HT-29 (cell line): ENCODE results near the gene C10orf90. TPM values are rescaled to one million over a fixed set of nuclear protein-coding genes. Genes with fewer than 3 reads are reported as not detected.
A peak's percentile ranks its signal among the peaks of the same experiment; 100 is the strongest.
"Not testable (repeated sequence)": the region's sequence is repeated elsewhere in the genome, so short reads cannot be mapped to it uniquely, and the experiment has no call there.

ENCODE experiments used
- DNase-seq: peaks from one replicate; pipeline ENCODE4 v3.0.0-alpha.2; 2015; ENCODE audit warnings: low spot score
- total RNA-seq: library from RNA; depleted of rRNA; stranded (reverse); fragments of >200 nt; shearing (Covaris generic); gene quantifications from 2 replicates; pipeline ENCODE4 v1.2.3, GENCODE V29; 2014

C10orf90 gene
- total RNA-seq, 1 experiment from 2014 or later = not detected

DNA sequence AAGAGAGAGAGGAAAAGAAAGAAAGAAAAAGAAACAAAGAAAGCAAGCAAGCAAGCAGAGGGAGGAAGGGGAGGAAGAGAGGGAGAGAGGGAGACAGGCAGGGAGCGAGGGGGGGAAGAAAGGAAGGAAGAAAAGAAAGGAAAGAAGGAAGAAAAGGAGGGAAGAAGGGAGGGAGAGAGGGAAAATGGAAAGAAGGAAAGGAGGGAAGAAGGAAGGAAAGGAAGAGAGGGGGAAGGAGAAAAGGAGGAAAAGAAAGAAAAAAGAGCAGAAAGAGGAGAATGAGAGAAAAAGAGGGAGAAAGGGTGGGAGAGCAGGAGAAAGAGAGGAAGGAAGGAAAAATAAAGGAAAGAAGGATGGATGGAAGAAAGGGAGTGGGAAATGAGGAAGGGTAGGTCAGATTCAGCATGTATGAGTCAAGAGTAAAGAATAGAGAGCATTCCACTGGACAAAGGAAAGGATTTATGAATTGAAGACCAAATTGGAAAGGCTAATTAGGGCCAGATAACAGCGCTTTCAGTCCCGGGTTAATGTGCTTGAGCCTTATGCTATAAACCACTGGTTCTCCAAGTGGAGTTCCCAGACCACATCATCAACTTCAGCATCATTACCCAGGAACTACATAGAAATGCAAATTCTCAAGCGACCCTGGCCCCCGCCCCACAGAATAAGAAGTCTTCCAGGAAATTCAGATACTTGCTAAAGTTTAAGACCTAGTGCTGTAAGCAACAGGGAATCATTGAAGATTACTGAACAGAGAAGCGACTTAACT, 85.1 kb downstream of the C10orf90 start:
- DNase-seq = no peak

DNA sequence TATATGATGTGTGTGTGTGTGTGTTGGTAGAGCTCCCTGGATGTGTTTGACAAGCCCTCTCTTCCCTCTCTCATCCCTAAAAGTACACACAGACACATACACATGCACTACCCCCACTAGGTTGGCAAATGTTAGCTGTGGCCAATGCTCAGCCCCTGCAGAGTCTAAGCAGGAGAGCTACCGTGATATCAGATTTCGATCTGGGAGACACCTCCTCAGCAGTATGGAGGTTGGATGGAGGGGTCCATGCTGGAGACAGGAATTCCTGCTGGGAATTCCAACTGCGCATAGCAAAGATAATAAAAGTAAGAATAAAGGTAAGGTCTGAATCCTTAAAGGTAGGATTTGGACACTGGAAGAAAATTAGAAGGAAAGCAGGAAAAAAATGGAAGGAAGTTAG, 85.7 kb downstream of the C10orf90 start:
- DNase-seq = no peak

DNA sequence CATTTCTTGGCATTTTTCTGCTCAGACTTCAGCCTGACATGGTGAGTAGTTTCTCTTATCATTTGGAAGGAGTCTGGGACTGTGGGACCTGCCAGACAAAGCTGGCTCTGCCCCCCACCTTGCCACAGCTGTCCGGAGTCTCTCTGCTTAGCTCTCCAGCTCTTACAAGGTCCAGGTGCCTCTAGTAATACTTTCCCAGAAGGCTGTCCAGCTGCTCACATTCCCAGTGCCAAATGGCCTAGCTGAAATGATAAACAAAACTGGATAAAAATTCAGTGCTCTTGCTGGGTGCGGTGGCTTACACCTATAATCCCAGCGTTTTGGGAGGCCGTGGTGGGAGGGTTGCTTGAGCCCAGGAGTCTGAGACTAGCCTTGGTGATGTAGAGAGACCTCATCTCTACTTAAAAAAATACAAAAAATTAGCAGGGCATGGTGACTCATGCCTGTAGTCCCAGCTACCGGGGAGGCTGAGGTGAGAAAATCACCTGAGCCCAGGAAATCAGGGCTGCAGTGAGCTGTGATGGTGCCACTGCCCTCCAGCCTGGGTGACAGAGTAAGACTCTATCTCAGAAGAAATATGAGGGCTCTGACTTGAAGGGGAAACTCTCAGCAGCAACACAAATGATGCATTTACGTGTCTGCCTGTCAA, 86.8 kb downstream of the C10orf90 start:
- no peak for DNase-seq

DNA sequence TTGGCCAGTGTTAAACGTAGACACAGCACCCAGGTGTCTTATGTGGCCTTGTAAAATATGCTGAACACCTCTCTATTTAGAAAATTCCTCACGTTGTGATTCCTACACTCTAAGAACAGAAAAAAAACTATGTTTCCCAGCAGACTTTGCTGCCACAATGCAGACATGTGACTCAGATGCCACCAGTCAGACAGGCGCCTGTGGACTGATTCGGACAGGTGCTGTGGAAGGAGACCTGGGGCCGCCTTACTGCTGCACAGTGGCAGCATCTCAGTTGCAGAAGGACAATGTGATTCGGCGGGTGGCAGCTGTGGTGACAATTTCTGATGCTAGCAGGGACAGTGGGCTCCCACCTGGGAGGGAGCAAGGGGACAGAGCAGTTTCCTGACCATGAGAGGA, 88.8 kb downstream of the C10orf90 start:
- no peak for DNase-seq

DNA sequence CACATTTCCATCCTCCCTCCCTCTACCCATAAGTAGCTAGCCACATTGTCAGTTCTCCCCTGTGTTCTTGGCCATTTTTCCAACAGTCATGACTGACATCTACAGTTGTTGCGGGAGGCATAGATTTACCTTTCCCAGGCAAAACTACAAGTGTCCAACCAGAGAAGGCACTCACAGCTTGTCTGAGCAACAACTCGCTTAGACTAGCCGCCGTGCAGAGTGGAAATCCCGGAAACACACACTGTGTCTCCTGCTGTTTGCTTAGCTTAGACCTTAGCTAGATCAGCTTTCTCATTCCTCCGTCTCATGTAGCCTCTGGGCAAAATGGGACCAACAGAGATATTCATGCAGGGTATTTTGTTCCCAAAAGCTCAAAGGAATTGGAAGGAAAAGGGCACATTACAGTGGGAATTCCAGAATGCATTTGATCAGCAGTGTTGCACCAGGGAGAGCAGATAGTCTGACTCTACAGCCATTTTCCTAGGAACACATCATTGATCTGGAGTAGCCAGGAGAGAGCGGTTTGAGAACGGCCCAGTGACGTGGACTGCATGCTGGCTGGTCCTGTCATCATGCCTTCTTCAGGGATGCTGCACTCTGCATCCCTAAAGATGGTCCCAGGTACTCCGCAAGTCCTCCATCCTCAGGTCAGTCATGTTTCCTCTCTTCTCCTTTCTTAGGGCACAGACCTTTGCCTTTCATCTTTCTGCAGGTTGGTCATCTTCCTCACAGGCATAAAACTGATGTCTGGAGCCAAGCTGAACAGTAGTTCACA, 89.4 kb downstream of the C10orf90 start:
- DNase-seq = no peak

DNA sequence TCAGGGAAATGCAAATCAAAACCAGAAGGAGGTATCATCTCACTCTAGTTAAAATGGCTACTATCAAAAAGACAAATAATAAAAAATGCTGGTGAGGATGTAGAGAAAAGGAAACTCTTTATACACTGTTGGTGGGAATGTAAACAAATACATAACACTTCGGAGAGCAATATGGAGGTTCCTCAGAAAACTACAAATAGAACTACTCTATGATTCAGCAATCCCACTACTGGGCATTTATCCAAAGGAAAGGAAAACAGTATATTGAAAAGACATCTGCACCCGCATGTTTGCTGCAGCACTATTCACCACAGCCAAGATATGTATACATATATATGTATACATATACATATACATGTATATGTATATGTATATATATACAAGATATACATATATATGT, 94.2 kb downstream of the C10orf90 start:
- no peak for DNase-seq

DNA sequence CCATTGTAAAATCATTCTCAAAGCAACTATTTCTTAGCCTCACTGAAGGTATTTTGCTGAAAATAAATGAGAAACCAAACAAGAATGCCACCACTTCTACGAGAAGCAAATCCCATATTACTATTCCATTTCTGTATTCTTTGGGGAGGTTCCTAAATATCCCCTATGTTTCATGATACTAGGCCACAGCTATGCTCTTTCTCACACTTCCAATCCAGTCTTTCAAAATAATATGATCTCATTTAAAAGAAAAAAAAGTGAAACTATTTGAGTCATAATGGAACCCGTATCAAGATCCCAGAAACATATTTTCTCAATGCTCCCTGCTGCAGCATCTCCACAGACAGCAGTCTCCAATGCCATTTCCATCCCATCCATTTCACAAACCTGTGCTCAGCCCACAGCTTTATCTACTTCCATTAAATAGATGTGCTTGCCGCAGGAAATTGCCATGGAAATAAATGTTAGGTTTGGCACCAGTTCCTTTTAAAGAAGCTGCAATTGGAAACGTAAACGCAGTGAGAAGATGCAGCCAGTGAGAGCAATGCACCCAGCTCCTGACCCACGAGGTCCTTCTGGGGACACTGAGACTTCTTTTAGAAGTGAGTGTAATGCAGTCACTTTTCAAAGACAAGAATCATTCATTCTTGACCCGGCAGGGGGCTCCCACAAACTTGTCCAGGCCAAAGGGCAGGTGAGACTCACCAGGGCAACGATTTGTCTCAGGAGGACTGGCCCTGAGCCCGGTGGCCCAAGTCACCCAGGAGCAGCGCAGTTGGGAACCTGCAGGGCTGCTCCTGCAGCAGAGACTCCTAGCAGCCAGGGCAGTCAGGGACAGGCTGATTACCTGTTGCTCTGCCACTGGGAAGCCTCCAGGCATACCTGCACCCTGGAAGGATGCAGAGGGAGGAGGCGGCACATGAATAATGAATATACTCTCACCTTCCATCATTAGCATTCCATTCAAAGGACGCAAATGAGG, 99.6 kb downstream of the C10orf90 start:
- peak; percentile 33 for DNase-seq

DNA sequence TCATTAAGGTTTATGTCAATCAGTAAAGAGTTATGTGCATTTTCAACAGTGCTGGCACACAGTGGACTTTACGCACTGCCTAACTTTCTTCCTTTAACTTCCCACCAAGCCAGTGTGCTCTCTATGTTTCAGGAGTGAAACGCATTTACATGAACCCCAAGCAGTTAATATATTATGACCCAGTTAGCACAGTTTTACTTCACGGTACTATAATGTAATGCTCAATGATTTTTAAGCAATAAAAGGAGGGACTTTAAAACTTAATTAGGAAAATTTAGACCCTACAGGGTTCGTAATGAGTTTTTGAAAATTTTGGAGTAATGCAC, 100.3 kb downstream of the C10orf90 start:
- DNase-seq = no peak

DNA sequence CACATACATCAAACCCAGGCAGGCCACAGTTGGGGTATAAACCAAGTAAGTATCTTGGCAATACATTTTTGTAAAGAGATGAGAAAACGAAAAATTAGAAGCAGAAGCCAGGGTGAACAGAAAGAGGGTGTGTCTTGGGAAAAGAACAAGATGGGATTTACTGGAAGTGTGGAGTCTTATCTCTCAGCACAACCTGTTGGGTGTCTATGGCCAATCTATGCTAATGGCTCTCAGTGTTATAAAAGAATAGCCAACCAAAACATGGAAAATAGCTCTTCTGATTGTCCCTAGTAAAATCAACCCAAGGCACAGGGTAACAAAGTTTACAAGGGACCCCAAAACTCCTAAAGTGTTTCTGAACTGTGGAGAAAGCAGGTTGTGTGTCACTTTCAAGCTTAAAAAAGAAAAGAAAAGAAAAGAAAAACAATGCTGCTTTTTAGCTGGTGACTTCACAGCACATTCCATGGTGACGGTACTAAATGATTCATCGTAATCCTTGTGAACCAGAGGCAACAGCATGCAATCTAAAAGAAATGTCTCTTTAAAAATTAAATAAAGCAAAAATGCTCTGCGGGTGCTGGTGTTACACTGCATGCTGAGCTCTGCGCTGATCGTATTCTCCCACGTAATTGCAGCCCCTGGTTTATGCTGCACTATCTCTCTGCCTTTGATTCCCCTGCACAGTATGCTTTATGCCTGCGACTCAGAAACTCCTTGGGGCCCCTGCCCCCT, 100.8 kb downstream of the C10orf90 start:
- no peak for DNase-seq

DNA sequence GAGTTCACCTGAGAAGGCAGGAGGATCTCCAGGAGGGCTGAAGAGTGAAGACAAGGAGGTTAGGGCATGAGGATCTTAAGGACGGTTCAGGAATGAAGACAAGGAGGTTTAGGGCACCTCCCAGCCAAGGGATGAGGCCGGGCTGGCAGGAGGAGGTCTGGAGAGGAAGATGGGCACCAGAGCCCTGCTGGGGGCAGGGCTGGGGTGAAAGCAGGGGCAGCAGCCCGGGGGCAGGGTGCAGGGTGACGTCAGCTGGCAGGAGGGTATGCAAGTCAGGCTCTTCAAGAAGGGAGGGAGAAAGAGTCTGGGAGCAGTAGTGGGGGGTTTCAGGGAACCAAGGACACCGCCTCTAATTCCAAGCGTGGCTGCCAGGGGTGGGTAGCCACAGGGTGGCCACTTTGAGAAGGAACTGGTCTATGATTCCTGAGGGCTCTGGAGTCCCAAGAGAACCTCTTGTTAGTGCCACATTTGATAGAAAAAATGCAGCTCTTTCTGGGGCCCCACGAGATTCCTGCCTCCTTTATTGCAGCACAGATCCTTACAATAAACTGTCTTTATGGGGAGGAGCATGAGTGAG, 101.6 kb downstream of the C10orf90 start:
- no peak for DNase-seq

DNA sequence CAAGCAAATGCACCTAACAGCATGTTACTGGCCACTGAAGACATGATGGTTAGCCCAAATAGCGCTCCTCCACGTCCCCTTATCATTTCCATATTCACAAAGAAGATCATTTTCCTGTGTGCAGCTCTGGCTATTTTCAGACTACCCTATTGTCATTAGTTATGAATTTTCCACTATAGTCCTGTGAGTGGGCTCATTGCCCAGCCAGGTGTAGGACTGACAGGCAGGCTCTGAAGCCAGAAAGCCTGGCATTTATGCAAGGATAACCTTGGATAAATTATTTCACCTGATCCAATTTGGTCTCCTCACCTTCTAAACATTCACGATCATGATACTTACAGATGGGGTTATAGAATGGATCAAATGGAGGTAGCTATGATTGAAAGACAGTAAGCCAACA, 104.6 kb downstream of the C10orf90 start:
- DNase-seq = no peak

DNA sequence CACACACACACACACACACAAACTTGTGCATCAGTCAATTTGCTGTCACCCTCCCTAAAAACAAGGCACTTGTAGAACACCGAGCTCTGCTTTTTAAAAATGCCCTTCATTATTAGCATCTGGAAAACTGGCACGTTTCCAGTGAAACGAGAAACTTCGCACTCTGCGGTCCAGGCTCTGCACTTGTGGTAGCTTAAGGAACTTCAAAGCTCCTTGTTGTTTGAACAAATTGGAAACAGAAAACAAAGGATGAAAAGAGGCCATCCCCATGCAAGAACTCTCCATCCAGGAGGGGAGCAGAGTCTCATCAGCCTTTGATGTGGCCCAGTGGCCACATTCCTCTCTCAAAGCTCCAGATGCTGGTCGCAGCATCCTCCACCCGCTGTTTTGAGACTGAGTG, 105.1 kb downstream of the C10orf90 start:
- no peak for DNase-seq

DNA sequence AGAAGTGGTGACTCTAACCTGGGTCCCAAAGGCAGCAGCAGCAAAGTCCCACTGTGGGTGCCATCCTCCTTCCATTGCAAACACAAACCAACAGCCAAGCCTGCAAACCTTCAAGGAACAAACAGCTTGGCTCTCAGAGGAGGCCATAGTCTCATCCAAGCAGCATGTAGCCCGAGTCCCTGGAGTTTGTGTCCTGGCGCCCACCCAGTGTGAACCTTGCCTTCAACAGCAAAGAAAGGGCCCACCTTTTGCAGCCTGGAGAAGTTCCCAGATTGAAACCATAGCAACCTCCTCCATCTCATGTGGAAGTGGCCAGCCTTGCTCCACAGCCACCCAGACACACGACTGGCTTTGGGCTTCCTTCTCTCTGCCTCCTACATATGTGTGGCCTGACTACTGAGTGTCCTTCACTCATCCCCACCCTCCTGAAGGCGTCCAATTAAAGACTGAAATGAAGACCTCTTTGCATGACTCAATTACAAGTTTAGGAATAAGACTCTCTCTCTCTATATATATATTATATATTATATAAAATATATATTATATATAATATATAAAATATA, 106.1 kb downstream of the C10orf90 start:
- no peak for DNase-seq

DNA sequence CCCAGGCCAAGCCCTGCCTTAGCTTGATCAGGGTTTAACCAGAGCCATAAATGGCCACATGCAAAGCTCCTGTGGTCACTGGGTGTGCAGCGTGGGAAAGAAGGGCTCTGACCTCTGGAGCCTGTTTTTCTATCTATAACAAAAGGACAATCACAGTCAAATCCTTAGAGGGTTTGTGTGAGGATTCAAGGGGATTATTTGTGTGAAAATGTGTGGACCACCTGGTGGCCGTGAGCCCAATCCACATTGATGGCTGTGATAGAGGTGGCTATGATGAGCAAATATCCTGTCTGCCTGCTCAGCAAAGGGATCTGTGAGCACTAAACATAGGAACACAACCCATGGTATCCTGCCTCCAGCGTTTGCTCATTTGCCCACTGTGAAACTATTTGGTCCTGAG, 107.1 kb downstream of the C10orf90 start:
- no peak for DNase-seq

DNA sequence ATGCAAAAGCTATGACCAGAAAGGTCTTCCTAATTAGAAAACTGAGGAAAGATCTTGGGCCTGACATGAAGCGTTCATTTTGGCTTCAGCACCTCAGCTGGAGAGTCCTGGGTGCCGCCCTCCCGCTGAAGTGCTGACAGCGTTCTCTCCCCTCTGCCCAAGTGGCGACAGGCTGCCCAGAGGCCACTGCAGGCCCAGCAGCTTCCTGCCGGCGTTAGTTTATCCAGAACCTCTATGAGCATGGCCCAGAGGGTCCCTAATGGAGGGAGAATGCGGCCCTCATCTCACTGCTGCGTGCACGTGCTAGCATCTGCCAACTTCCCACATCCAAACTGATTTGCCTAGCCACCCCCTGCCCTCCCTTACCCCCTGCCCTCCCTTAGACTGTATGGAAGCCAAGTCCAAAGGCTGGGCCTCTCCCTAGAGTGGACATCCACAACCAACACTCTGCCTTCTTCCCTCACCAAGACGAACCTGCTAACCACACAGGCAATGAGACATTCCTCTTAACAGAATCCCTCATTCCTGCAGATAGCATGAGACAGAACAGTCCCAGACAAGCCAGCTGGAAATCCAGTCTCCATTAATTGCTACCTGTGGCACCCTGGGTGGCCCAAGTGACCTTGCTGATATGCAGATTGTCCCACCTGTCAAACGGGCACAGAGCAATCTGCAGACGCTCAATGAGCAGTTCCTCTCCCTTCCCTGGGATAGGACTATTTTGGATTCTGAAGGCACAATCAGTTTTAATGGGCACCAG, 108.4 kb downstream of the C10orf90 start:
- DNase-seq = no peak

DNA sequence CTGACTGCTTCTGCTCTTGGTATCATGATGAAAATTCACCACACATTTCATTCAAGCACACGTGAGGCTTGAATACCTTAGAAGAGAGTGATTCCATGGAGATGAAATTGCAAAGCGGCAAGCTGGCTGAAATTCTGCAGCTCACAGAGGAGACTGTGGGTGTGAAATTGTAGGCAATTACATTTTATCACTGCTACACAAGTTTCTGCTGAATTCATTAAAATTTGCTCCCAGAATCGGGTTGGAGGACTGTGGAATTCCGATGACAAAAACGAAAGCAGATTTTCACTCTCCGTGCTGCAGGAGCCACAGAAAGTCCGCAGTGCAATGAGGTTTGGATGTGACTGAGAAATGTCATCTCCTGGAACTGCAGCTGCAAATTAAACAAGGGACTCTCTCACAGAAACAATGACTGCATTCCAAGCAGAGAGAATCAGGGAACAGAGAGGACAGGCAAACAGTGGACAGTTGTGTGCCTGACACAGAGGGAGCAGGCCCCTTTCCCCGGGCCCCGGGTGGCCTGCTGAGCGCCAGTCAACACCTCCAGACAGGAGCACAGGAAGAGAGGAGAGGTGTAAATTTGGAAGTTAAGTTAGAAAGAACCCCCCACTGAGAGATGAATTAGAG, 109.1 kb downstream of the C10orf90 start:
- no peak for DNase-seq

DNA sequence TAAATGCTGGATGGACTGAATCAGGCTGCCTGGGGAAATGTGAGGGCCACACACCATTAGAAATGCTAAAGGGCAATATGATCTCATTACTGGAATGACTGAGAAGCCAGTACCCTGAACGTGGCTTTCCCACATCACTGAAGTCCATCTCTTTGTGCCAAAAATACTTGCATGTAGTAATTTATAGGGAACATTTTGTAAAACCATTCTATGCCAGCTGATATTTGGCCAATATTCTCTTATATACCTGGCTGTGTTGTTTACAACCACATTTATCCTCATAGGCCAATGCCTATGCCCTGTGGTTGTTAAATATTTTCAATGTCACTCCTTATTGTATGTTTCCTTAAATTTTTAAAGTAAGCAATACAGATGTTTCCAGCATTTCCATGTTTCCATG, 111.6 kb downstream of the C10orf90 start:
- no peak for DNase-seq

DNA sequence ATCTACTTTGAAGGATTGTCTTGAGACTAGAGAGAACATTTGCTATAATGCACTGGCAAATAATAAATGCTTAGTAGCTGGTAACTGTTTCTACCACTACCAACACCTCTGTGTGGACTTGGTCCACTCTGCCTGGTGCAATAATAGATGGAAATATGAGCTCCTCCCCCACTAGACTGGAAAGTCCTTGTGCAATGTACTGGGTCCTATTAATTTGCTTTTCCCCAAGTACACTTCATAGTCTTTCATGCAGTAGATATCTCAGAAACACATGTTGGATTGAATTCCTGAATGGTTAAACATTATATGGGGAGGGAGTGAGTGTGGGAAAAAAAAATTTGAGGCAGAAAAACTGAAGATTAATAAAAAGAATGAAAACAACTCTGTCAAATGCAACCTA, 119.3 kb downstream of the C10orf90 start:
- DNase-seq = no peak

DNA sequence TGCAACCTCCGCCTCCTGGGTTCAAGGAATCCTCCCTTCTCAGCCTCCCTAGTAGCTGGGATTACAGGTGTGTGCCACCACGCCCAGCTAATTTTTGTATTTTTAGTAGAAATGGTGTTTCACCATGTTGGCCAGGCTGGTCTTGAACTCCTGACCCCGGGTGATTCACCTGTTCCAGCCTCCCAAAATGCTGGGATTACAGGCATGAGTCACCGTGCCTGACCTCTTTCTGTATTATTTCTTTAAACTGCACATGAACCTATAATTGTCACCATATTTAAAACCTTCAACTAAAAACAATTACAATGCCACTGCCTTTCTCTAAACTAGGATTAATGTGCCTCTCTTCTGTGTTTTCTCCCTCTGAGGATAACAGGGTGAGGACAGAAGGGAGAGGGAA, 119.9 kb downstream of the C10orf90 start:
- not testable (repeated sequence) for DNase-seq
